HTERT RPE-1 (cell line): ENCODE results near the gene SSX1.
"Not testable (repeated sequence)": the region's sequence is repeated elsewhere in the genome, so short reads cannot be mapped to it uniquely, and the experiment has no call there.

Experiments
- in situ Hi-C: fragments of 300-500 bp; cut with MboI; formaldehyde crosslinking; loops from 4 replicates; pipeline ENCODE4 v1.14.3; 2020; ENCODE audit warnings: low sequenced_read_pairs

SSX1 gene, protein sequence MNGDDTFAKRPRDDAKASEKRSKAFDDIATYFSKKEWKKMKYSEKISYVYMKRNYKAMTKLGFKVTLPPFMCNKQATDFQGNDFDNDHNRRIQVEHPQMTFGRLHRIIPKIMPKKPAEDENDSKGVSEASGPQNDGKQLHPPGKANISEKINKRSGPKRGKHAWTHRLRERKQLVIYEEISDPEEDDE

DNA sequence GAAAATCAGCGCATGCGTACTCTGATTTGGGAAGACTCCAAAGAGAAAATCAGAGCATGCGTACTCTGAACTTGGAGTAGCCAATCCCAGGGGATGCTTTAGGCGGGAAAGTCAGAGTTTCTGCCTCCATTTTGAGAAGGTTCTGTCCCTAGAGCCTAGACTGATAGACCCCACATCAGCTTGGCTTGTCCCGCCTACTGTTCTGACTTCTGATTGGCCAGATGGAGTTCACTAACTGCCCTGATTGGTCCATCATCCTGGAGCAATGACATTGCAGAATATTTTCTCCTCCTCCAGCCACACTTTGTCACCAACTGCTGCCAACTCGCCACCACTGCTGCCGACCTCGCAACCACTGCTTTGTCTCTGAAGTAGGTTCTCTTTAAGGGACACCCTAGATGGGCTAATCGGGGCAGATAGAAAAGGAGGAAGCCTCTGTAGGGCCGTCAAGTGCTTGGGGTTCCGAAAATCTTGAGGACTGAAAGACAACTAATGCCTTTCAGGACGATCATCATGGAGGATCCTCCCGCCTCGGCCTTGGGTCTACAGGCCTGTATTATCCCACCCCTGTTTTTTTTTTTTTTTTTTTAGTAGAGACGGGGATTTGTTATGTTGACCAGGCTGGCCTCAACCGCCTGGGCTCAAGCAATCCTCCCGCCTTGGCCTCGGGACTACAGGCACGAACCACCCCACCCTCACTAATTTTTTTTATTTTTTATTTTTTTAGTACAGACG, at the start of gene SSX1:
Gene SSX1 (plus strand): TSS at position 331 of the 735 bp plus-strand sequence. CDS start 1,850 bp downstream, outside the sequence.
- in situ Hi-C loops = not testable (repeated sequence)

- in situ Hi-C loops = not testable (repeated sequence)
These were observed 40.9 kb upstream of the SSX1 start for GRCh38 chrX:48214341-48214740.

DNA sequence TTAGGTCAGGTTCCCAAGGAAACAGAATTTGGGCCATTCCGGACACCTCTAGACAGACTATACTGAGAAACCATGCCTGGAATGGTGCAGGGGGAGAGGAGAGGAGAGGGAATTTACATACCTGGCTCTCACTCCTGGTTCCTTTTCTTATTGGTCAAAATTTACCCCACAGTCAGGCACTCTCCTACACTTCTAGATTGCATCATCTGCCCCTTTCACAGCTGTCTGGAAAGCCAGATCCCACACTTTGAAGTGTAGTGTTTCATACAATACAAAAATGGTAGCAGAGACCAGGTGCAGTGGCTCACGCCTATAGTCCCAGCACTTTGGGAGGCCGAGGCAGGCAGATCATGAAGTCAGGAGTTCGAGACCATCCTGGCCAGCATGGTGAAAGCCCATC, 31.0 kb upstream of the SSX1 start:
- in situ Hi-C loops = not testable (repeated sequence)

GRCh38 chrX:48252945-48253344, 2.2 kb upstream of the SSX1 start:
- in situ Hi-C loops = not testable (repeated sequence)

DNA sequence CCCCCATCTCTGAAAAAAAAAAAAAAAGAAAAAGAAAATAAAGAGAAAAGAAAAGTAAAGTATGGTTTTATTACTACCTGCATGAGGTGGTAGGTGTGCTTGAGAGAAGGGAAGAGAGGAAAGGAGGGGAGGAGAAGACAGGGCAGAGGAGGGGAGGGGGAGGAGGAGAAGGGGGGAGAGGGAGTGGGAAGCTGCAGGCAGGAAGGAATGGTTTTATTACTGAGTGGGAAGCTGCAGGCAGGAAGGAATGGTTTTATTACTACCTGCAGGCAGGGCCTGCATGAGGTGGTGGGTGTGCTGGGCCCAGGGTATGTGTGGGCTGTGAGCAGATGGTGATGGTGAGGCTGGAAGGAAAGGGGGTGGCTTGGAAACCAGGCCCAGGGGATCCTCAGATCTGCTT, 19.2 kb downstream of the SSX1 start:
- in situ Hi-C loops = not testable (repeated sequence)

DNA sequence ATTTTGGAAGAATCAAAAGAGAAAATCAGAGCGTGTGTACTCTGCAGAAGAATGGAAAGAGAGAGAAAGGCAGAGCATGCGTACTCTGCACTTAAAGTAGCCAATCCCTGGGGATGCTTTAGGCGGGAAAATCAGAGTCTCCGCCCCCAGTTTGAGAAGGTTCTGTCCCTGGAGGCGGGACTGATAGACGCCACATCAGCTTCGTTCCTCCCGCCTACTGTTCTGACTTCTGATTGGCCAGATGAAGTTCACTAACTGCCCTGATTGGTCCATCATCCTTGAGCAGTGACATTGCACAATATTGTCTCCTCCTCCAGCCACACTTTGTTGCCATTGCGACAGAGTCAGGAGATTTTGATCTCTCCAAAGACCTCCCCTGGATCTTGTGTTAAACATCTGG, 23.8 kb downstream of the SSX1 start:
- in situ Hi-C loops = no loop called here

- in situ Hi-C loops = not testable (repeated sequence)
These were observed 25.5 kb downstream of the SSX1 start for GRCh38 chrX:48280729-48281128.

DNA sequence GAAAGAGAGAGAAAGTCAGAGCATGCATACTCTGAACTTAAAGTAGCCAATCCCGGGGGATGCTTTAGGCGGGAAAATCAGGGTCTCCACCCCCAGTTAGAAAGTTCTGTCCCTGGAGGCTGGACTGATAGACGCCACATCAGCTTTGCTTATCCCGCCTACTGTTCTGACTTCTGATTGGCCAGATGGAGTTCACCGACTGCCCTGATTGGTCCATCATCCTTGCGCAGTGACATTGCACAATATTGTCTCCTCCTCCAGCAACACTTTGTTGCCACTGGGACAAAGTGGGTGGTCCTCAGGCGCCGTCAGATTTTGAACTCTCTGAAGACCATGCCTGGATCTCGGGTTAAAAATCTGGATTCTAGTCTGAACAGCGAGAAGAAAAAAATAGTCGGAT, 51.0 kb downstream of the SSX1 start:
- in situ Hi-C loops = no loop called here

GRCh38 chrX:48313996-48314395, 58.8 kb downstream of the SSX1 start:
- in situ Hi-C loops = not testable (repeated sequence)
